GM23338 (cell line): Measurements from ENCODE around the gene TUBB4A.

ENCODE experiments used
- CREB1 ChIP-seq: fragments of 250-450 bp; sonication (Bioruptor Pico); IDR thresholded peaks from 2 replicates; pipeline ENCODE4 v1.5.0; 2020; ENCODE audit warnings: low read depth, mild to moderate bottlenecking, moderate library complexity
- EZH2 ChIP-seq: fragments of 200-600 bp; sonication (generic); IDR thresholded peaks from one replicate; pipeline ENCODE4 v1.8.0; 2017; ENCODE audit warnings: antibody characterized with exemption, mild to moderate bottlenecking, low read depth; ENCODE audit not compliant: unreplicated experiment
- EZH2phosphoT487 ChIP-seq: fragments of 200-600 bp; sonication (generic); IDR thresholded peaks from one replicate; pipeline ENCODE4 v1.8.1; 2018; ENCODE audit warnings: antibody characterized with exemption; ENCODE audit not compliant: unreplicated experiment
- NANOG ChIP-seq: IDR thresholded peaks from 2 replicates; pipeline ENCODE4 v1.6.1; 2016; ENCODE audit warnings: antibody characterized with exemption, borderline replicate concordance
- POLR2AphosphoS5 ChIP-seq: IDR thresholded peaks from 2 replicates; pipeline ENCODE4 v1.6.1; 2016; ENCODE audit warnings: antibody characterized with exemption, low read depth
- REST ChIP-seq: IDR thresholded peaks from one replicate; pipeline ENCODE4 v1.6.1; 2018; ENCODE audit warnings: antibody characterized with exemption; ENCODE audit not compliant: unreplicated experiment
- TF ChIP-seq, protein P1 (sequence below), 2 experiments: fragments of 200-600 bp in 1 of 2; sonication (generic) in 1 of 2; conservative IDR thresholded peaks; 2 replicates each; pipeline versions ENCODE4 v1.5.1 to v1.6.1; 2016 to 2017; ENCODE audit warnings: antibody characterized with exemption in 2 of 2, low read depth in 2 of 2, mild to moderate bottlenecking in 2 of 2, moderate library complexity in 1 of 2
- TF ChIP-seq, protein P2 (sequence below): IDR thresholded peaks from 2 replicates; pipeline ENCODE4 v1.6.1; 2016; ENCODE audit warnings: antibody characterized with exemption

- TF ChIP-seq, protein P1, sequence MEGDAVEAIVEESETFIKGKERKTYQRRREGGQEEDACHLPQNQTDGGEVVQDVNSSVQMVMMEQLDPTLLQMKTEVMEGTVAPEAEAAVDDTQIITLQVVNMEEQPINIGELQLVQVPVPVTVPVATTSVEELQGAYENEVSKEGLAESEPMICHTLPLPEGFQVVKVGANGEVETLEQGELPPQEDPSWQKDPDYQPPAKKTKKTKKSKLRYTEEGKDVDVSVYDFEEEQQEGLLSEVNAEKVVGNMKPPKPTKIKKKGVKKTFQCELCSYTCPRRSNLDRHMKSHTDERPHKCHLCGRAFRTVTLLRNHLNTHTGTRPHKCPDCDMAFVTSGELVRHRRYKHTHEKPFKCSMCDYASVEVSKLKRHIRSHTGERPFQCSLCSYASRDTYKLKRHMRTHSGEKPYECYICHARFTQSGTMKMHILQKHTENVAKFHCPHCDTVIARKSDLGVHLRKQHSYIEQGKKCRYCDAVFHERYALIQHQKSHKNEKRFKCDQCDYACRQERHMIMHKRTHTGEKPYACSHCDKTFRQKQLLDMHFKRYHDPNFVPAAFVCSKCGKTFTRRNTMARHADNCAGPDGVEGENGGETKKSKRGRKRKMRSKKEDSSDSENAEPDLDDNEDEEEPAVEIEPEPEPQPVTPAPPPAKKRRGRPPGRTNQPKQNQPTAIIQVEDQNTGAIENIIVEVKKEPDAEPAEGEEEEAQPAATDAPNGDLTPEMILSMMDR (conservative IDR thresholded peaks at IDR 0.05; ENCODE audit: low read depth in 2 of 2): no peak
- no peak for TF ChIP-seq POLR2AphosphoS5
- TF ChIP-seq EZH2: no peak
- TF ChIP-seq EZH2phosphoT487: no peak
- TF ChIP-seq REST: no peak
- no peak for TF ChIP-seq CREB1 (CRISPR knock-in tag)
- TF ChIP-seq NANOG: no peak
- TF ChIP-seq, protein P2, sequence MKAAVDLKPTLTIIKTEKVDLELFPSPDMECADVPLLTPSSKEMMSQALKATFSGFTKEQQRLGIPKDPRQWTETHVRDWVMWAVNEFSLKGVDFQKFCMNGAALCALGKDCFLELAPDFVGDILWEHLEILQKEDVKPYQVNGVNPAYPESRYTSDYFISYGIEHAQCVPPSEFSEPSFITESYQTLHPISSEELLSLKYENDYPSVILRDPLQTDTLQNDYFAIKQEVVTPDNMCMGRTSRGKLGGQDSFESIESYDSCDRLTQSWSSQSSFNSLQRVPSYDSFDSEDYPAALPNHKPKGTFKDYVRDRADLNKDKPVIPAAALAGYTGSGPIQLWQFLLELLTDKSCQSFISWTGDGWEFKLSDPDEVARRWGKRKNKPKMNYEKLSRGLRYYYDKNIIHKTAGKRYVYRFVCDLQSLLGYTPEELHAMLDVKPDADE: no peak
Measured at GRCh38 chr19:6494438-6495036, 7.6 kb downstream of the TUBB4A start.
